GM18873 (cell line): ENCODE results near the gene CTXN3.
A peak's percentile ranks its signal among the peaks of the same experiment; 100 is the strongest.
"Not testable (repeated sequence)": the region's sequence is repeated elsewhere in the genome, so short reads cannot be mapped to it uniquely, and the experiment has no call there.

Experiments used
- ATAC-seq: cut with Tn5 transposase; IDR thresholded peaks from one replicate; pipeline ENCODE4 v1.9.1; 2021; ENCODE audit warnings: mild to moderate bottlenecking, moderate library complexity, moderate number of reproducible peaks; ENCODE audit not compliant: unreplicated experiment, low FRiP score

CTXN3 gene

DNA sequence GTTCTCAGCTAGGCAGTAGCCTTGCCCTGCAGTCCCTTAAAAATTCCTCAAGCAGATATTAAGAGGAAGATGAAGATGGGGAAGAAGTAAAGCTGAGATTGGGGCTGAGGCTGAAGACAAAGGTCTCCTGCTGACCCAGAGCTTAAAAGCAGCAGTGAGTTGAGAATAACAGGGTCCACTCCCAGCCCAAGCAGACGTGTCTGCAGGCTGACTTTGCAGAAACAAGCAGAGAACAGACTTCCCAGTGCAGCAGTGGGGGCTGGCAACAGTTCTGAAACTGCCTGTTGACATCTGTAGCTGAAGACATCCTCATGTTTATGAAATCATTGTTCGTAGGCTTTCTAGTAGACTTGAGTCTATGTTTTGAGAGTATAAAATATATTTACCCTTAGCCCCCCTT is 1.1 kb downstream of the CTXN3 start:
- no peak for ATAC-seq

GRCh38 chr5:127650649-127651048 is 1.8 kb downstream of the CTXN3 start:
- ATAC-seq, result no peak

DNA sequence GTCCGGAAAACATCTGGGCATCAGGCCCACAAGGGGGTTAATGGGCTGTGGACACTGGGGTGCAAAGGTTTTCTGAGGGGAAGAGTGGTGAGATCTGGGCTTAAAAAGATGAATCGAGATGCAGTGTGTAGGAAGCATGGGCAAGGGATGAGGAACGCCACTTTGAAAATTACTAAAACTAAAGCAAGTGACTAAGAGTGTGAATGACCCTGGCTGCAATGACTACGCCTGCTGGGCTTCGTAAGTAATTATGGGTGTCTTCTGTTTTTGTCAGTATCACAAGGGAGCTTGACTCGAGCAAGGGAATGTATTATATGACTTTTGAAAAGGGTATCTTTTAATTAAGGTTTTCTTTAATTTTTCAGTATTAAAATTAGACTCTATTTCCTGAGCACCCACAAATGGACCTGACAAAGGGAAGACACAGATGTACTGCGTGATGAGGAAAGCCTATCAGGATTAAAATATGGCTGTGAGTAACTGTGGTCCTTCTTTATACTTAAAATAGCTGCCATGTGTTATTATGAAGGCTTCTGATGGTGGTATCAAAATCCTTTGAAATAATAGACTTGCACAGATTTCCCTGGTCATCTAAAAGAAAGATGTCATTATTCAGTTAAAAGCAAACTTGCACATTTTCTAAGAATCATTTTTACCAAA is 4.2 kb downstream of the CTXN3 start:
- ATAC-seq, result peak; percentile 77

DNA sequence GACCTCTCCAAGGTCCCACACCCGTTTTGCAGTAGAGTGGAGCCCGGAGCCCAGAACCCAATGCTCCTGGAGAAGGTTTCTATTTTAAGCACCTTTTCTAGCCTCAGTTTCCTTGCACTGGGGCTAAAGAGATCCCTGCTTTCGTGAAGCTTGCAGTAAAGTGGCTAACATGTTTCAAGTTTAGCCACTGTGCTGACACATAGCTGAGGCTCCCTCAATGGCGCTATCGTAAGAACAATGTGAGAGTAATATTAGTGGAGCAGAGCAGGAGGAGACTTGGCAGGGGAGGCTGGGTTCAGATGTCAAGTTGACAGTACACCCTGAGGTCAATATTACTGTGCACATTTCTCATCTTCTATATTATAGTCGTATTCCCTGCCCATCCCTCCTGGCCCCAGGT is 7.9 kb downstream of the CTXN3 start:
- no peak for ATAC-seq

DNA sequence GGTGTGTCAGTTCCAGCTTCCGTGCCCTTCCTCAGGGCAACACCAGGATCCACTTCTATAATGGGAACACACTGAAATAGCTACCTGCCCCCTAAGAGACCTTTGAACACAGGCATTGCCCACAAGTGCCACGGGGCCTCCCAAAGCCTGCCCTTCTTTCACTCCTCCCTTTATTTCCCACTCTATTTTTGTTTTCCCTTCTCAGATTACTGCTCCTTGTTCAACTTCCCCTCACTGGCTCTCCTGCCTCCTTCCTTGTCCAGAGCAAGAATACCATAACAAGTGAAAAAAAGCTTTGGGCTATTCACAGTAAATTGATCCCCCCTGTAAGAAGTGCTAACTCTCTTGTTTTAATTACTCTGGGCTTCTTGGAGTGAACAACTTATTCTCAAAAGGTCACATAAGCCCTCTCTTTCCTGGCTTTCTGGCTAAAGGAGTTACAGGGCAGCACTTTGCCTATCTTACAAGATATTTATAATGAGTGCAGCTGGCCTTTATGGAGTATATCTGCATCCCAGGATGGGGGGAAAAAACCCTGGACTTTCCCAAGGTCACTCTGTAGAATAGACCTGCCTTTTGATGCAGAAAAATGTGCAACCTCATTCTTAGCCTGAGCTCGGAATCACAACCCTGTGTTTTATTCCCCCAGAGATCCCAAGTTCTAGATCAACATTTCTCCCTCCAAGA is 11.3 kb downstream of the CTXN3 start:
- ATAC-seq, result no peak

DNA sequence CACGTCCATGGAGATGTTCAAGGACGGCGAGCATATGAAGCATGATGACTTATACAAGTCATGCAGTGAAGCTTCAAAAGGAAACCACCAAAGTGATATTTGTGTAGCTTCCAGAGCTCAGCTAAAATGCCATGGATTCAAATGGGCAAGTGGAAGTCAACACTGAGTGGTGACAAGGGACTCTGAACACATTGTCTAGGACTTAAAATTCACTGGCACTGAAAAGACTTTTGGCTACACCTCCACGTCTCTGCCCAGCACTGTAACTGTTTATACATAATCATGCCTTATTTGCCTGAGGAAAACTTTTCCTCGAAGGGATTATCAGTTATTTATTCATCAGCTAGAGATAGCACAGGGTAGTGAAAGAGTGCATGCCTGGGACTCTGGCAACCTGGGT is 15.2 kb downstream of the CTXN3 start:
- no peak for ATAC-seq

GRCh38 chr5:127665641-127666040 is 16.8 kb downstream of the CTXN3 start:
- no peak for ATAC-seq

GRCh38 chr5:127666043-127666716 is 17.3 kb downstream of the CTXN3 start:
- ATAC-seq, result no peak

DNA sequence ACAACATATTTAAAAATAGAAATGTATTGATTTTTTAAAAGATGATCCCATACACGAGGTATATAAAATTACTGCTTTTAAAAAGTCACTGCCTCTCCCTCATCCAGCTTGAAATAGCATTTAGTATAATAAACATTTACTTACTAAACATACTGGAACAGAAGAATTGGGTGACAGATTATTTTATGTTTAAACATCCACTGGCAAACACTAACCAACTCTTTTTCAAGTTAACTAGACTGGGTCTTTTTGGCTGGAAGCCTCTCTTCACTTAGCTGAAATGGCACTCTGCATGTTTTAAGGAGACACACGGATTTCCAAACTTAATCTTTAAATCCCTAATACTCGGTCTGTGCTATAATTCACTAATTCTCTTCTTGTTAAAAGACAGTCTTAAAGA is 19.0 kb downstream of the CTXN3 start:
- no peak for ATAC-seq

GRCh38 chr5:127671218-127671617 is 22.3 kb downstream of the CTXN3 start:
- ATAC-seq, result no peak

DNA sequence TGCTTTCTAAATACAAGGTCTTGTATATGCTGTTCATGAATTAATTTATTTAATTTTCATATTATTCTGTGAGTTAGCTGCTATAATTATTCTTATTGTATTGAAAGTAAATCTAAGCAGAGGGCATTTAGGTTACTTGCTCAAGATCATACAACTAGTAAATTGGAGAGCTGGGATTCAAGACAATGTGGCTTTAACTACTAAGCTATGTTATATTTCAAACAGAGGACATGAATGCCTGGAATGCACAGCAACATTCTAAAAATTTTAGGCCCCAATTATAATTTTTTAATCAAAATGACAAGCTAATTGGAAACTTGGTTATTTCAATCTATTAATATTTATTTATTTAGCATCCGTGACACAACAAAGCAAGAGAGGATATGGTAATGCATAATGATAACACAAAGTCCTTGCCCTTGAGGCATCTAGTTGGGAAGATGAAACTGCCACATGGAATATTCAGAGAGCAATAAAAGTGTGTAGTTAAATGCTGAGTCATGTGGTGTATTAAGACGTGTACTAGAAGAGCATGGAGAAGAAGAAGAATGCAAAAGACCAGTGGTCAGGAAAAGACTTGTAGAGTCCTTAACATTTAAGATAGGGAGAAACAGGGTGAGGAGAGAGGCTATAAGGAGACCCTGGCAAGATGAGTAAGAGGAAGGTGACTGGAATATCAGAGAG is 24.4 kb downstream of the CTXN3 start:
- ATAC-seq, result no peak

DNA sequence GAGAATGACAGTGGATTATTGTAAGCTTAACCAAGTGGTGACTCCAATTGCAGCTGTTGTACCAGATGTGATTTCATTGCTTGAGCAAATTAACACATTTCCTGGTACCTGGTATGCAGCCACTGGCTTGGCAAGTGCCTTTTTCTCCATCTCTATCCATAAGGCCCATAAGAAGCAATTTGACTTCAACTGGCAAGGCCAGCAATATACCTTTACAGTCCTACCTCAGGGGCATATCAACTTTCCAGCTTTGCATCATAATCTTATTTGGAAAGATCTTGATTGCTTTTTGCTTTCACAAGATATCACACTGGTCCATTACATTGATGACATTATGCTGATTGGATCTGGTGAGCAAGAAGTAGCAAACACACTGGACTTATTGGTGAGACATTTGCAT is 28.1 kb downstream of the CTXN3 start:
- ATAC-seq, result not testable (repeated sequence)

DNA sequence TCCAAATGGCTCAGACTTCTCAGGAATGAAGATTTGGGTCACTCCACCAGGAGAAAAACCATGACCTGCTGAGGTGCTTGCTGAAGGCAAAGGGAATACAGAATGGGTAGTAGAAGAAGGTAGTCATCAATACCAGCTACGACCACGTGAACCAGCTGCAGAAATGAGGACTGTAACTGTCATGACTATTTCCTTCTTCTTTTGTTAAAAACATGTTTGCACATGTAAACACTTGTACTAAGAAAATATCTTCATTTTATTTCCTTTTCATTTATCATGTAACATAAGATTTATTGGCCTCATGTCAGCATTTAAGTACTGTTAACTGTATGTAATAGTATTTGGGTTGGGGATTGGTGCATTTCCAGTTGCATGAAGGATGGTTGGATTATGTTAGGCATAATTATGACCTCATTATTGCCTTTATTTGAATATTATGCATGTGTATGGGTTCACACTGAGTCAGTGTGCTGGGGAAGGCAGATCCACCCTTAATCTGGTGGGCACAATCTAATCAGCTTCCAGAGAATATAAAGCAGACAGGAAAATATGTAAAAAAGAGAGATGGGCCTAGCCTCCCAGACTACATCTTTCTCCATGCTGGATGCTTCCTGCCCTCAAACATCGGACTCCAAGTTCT is 30.9 kb downstream of the CTXN3 start:
- not testable (repeated sequence) for ATAC-seq

GRCh38 chr5:127680595-127680994 is 31.7 kb downstream of the CTXN3 start:
- ATAC-seq, result no peak

GRCh38 chr5:127683008-127683407 is 34.1 kb downstream of the CTXN3 start:
- ATAC-seq, result no peak

GRCh38 chr5:127684726-127685467 is 36.0 kb downstream of the CTXN3 start:
- ATAC-seq, result no peak

DNA sequence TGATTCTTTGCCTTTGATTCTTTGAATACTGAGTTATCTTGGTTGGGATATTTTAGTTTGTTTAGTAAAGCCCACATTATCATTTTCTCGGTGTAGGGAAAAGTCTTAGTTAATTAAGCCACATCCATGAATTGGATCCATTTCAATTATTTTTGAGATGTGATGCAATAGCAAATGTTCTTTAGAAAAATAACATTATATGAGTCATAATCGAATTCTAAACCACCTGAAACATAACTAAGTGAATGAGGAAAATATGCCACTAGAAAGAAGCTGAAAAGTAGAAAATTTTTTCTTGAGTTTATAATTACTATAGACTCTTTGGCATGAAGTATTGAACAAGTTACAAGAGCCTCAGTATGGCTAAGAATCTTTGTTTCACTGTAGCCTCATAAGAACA is 36.8 kb downstream of the CTXN3 start:
- ATAC-seq, result no peak

- ATAC-seq, result no peak
Measured at GRCh38 chr5:127686424-127686823, 37.5 kb downstream of the CTXN3 start.

- ATAC-seq, result no peak
Measured at GRCh38 chr5:127694518-127695171, 45.8 kb downstream of the CTXN3 start.

GRCh38 chr5:127695346-127695745 is 46.5 kb downstream of the CTXN3 start:
- no peak for ATAC-seq
